Mucosa of rectum (tissue), 2 donors: ENCODE results near the gene SOX6.

ENCODE experiments used
- H3K27ac ChIP-seq, 2 donors: one replicate each; pipeline ENCODE4 v1.7.0; 2013; ENCODE audit warnings: inconsistent platforms in 2 of 2, low read depth in 2 of 2, low read length in 2 of 2
- H3K27me3 ChIP-seq, 2 donors: one replicate each; pipeline ENCODE4 v1.7.0; 2013; ENCODE audit warnings: low read length in 2 of 2; ENCODE audit not compliant: control insufficient read depth in 2 of 2, insufficient read depth in 2 of 2
- H3K36me3 ChIP-seq, 2 donors: one replicate each; pipeline ENCODE4 v1.7.0; 2013; ENCODE audit warnings: low read length in 2 of 2; ENCODE audit not compliant: control insufficient read depth in 2 of 2, insufficient read depth in 2 of 2
- H3K4me1 ChIP-seq, 2 donors: one replicate each; pipeline ENCODE4 v1.7.0; 2013; ENCODE audit warnings: low read length in 2 of 2, mild to moderate bottlenecking in 1 of 2; ENCODE audit not compliant: control insufficient read depth in 2 of 2, insufficient read depth in 2 of 2
- H3K4me3 ChIP-seq, 2 donors: one replicate each; pipeline ENCODE4 v1.7.0; 2013; ENCODE audit warnings: low read length in 2 of 2
- H3K9ac ChIP-seq, 2 donors: one replicate each; pipeline ENCODE4 v1.7.0; 2013; ENCODE audit warnings: low read length in 2 of 2, low read depth in 1 of 2, mild to moderate bottlenecking in 1 of 2
- H3K9me3 ChIP-seq, 2 donors: one replicate each; pipeline ENCODE4 v1.7.0; 2013; ENCODE audit warnings: low read length in 2 of 2; ENCODE audit not compliant: control insufficient read depth in 2 of 2
- donor health status: healthy.
- donor health status: Normal muscosa, but diverticular disease.

SOX6 gene

GRCh38 chr11:16326679-16327297 is 29.6 kb downstream of the SOX6 start:
- H3K9ac ChIP-seq, result no peak overlapping the region
- no peaks in the 10 kb centered on the region for H3K4me1 ChIP-seq
- H3K27ac ChIP-seq, result no peak overlapping the region
- H3K27me3 ChIP-seq, result no peaks in the 10 kb centered on the region
- no peak overlapping the region for H3K4me3 ChIP-seq
- no peaks in the 10 kb centered on the region for H3K9me3 ChIP-seq
- H3K36me3 ChIP-seq, result no peaks in the 10 kb centered on the region

- Histone ChIP-seq H3K4me3 (no peak overlapping the region), H3K9ac (no peak overlapping the region), H3K4me1 (no peaks in the 10 kb centered on the region), H3K9me3 (no peaks in the 10 kb centered on the region), H3K27ac (no peak overlapping the region), H3K36me3 (no peaks in the 10 kb centered on the region), H3K27me3 (no peaks in the 10 kb centered on the region)
These were observed 34.2 kb downstream of the SOX6 start for GRCh38 chr11:16322190-16322589.

GRCh38 chr11:16321148-16321547 is 35.2 kb downstream of the SOX6 start:
- Histone ChIP-seq H3K4me3 (no peak overlapping the region), H3K9ac (no peak overlapping the region), H3K27me3 (no peaks in the 10 kb centered on the region), H3K27ac (no peak overlapping the region), H3K4me1 (no peaks in the 10 kb centered on the region), H3K9me3 (no peaks in the 10 kb centered on the region), H3K36me3 (no peaks in the 10 kb centered on the region)

GRCh38 chr11:16318320-16318719 is 38.0 kb downstream of the SOX6 start:
- no peaks in the 10 kb centered on the region for H3K36me3 ChIP-seq
- no peak overlapping the region for H3K9ac ChIP-seq
- no peak overlapping the region for H3K4me3 ChIP-seq
- H3K27ac ChIP-seq, result no peak overlapping the region
- no peaks in the 10 kb centered on the region for H3K27me3 ChIP-seq
- H3K9me3 ChIP-seq, result no peaks in the 10 kb centered on the region
- H3K4me1 ChIP-seq, result no peaks in the 10 kb centered on the region

GRCh38 chr11:16317712-16318111 is 38.6 kb downstream of the SOX6 start:
- no peaks in the 10 kb centered on the region for H3K4me1 ChIP-seq
- H3K4me3 ChIP-seq, result no peak overlapping the region
- H3K9ac ChIP-seq, result no peak overlapping the region
- H3K27me3 ChIP-seq, result no peaks in the 10 kb centered on the region
- no peaks in the 10 kb centered on the region for H3K9me3 ChIP-seq
- H3K36me3 ChIP-seq, result no peaks in the 10 kb centered on the region
- no peak overlapping the region for H3K27ac ChIP-seq

- no peaks in the 10 kb centered on the region for H3K36me3 ChIP-seq
- no peak overlapping the region for H3K27ac ChIP-seq
- no peaks in the 10 kb centered on the region for H3K27me3 ChIP-seq
These were observed 42.5 kb downstream of the SOX6 start for GRCh38 chr11:16313846-16314245.

GRCh38 chr11:16312233-16312765 is 44.0 kb downstream of the SOX6 start:
- H3K27me3 ChIP-seq, result no peaks in the 10 kb centered on the region
- no peak overlapping the region for H3K27ac ChIP-seq
- no peaks in the 10 kb centered on the region for H3K4me1 ChIP-seq
- no peak overlapping the region for H3K4me3 ChIP-seq
- H3K9ac ChIP-seq, result no peak overlapping the region
- no peaks in the 10 kb centered on the region for H3K9me3 ChIP-seq
- H3K36me3 ChIP-seq, result no peaks in the 10 kb centered on the region

More at GRCh38 chr11:16313846-16314245, 42.5 kb downstream of the SOX6 start:
- Histone ChIP-seq H3K4me3 (no peak overlapping the region), H3K9me3 (no peaks in the 10 kb centered on the region), H3K4me1 (no peaks in the 10 kb centered on the region), H3K9ac (no peak overlapping the region)

- Histone ChIP-seq H3K9ac (no peak overlapping the region), H3K4me1 (no peaks in the 10 kb centered on the region), H3K27ac (no peak overlapping the region), H3K27me3 (no peaks in the 10 kb centered on the region), H3K36me3 (no peaks in the 10 kb centered on the region), H3K4me3 (no peak overlapping the region), H3K9me3 (no peaks in the 10 kb centered on the region)
These were observed 44.5 kb downstream of the SOX6 start for GRCh38 chr11:16311831-16312230.

- Histone ChIP-seq H3K4me3 (no peak overlapping the region), H3K36me3 (no peaks in the 10 kb centered on the region), H3K27ac (no peak overlapping the region), H3K4me1 (no peaks in the 10 kb centered on the region), H3K9ac (no peak overlapping the region), H3K9me3 (no peaks in the 10 kb centered on the region), H3K27me3 (no peaks in the 10 kb centered on the region)
These were observed 45.4 kb downstream of the SOX6 start for GRCh38 chr11:16310943-16311342.

GRCh38 chr11:16309226-16309625 is 47.1 kb downstream of the SOX6 start:
- H3K4me3 ChIP-seq, result no peak overlapping the region
- H3K36me3 ChIP-seq, result no peaks in the 10 kb centered on the region
- H3K9ac ChIP-seq, result no peak overlapping the region
- H3K9me3 ChIP-seq, result no peaks in the 10 kb centered on the region
- H3K27ac ChIP-seq, result no peak overlapping the region
- H3K4me1 ChIP-seq, result no peaks in the 10 kb centered on the region
- H3K27me3 ChIP-seq, result no peaks in the 10 kb centered on the region
